HL-60 (cell line): ENCODE results near the gene PARD6G.

Source experiments
- CTCF ChIP-seq: IDR thresholded peaks from one replicate; pipeline ENCODE4 v1.5.1; 2011; ENCODE audit warnings: low read length, control low read depth, inconsistent platforms; ENCODE audit not compliant: insufficient read depth
- GABPA ChIP-seq: IDR thresholded peaks from 2 replicates; pipeline ENCODE4 v1.6.1; 2012; ENCODE audit warnings: low read depth
- POLR2AphosphoS5 ChIP-seq: IDR thresholded peaks from 2 replicates; pipeline ENCODE4 v1.6.1; 2012; ENCODE audit warnings: low read depth
- REST ChIP-seq: IDR thresholded peaks from 2 replicates; pipeline ENCODE4 v1.6.1; 2012; ENCODE audit warnings: low read depth; ENCODE audit not compliant: insufficient replicate concordance
- SPI1 ChIP-seq: IDR thresholded peaks from 2 replicates; pipeline ENCODE4 v1.6.1; 2012; ENCODE audit warnings: low read depth, mild to moderate bottlenecking, borderline replicate concordance

GRCh38 chr18:80244956-80245730 is 2.2 kb downstream of the PARD6G start:
- TF ChIP-seq POLR2AphosphoS5 = no peak
- no peak for TF ChIP-seq CTCF
- no peak for TF ChIP-seq REST
- no peak for TF ChIP-seq SPI1
- TF ChIP-seq GABPA = no peak
